ENCODE results near the gene KCNJ10.
"Not testable (repeated sequence)": the region's sequence is repeated elsewhere in the genome, so short reads cannot be mapped to it uniquely, and the experiment has no call there.

Gene KCNJ10

DNA sequence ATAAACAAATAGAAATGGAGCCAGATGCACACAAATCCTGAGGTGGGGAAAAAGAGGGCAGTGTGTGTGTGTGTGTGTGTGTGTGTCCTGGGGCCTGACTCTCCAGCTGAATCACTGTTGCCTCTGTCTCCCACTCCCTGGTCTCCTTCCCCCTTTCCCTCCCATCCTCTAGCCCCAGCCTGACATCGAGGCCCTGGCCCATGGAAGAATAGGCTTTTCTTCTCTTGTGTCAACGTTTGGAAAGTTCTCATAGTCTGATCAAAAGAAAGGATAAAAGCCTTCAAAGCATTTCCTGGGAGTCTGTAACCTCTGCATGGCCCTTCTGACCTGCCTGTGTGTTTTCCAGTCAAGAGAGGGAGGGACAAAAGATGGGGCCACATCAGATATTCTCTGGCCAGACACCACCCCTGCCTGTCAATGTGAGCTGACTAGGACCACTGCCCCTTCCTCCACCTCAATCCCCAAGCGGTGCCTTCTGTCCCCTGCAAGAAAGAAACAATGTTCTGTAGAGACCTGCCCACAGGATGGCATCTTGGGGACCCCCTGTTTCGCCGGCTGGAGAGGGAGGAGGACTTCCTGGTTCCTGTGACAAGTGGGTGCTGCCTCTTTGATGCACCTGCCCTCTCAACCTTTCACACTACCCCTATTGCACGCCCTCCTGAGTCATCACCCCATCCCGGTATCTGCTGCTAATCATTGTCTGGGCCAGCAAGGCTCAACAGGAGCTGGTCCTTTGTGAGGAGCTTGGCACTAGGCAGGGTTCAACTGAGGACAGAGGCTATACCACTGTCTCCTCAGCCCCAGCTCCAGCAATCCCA, 16.2 kb downstream of the KCNJ10 start:
- DNase-seq: no peak

DNA sequence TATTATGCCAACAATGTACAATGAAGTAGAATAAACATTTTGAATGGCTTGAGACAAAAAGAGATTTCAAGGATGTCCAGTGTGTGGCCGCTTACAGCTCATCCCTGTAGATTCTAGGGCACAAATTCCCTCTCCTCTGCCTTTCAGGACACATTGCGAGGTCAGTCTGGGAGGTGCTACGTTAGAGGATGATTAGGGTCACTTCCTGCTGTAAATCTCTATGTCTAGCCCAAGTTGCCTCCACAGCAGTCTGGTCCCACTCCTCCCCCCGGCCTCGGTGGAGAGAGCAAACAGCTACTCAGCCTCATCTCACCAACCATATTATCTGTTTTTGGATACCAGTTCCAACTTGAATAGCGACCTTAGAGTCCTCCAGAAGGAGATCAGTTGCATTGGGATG, 17.0 kb downstream of the KCNJ10 start:
- no peak for DNase-seq

DNA sequence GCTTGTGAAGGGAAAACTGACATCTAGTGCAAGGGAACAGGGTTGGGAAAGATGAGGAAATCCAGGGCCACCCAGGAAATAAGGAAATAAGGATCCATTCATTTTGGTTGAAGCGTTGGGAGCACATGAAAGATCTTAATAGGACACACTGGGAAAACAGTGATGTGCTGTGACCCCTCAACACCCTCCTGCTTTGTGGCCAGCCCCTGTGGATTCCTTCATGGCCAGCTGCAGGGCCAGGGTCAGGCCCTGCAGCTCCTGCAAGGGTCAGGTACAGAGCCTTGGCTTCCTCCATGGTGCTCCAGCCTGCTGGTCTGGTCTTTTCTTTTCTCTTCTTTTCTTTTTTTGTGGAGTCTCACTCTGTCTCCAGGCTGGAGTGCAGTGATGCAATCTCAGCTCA, 19.3 kb downstream of the KCNJ10 start:
- DNase-seq: no peak

DNA sequence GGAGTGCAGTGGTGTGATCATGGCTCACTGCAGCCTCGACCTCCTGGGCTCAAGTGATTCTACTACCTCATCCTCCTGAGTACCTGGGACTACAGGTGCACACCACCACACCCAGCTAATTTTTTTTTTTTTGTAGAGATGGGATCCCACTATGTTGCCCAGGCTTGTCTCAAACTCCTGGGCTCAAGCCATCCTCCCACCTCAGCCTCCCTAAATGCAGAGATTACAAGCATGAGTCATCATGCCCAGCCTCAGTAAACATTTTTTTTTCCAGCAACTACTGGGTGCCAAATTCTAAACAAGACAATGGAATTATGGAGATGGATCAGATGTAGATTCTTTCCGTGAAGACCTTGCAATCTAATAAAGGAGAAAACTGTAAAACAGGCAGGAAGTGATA, 19.8 kb downstream of the KCNJ10 start:
- DNase-seq: not testable (repeated sequence)

DNA sequence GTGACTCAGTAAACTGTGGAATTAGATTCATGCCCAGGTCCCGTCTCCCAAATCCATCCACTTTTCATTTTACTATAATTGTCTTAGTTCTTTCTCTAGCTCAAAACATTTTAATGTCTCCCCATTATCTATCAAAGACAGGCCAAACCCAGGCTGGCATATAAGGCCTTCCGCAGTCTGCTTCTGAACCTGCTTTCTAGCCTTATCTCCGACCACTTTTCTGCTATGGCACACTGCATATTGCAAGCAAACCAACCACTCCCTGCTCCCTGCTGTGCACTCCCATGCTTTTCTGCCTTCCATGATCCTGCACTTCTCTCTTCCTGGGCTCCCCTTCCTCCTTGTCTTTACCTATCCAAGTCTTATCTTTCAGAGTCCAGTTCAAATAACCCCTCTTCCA, 20.9 kb downstream of the KCNJ10 start:
- DNase-seq: no peak

DNA sequence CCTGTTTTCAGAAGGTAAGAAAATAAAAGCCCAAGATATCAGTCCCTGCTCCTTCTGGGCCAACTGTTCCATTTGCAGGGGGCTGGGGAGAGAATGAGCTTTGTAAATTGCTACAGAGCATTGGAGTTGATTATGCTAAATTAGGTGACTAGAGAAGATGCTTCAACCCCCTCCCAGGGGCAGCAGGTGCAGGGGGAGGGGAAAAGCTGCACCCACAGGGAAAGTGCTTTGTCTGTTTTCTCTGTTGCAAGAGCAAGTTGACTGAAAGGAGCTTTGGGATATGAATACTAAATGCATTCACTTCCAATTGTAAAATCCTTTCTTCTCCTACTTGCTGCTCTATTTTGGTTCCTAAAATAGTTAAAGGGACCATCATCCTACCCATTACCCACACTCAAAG, 21.6 kb downstream of the KCNJ10 start:
- DNase-seq: no peak

DNA sequence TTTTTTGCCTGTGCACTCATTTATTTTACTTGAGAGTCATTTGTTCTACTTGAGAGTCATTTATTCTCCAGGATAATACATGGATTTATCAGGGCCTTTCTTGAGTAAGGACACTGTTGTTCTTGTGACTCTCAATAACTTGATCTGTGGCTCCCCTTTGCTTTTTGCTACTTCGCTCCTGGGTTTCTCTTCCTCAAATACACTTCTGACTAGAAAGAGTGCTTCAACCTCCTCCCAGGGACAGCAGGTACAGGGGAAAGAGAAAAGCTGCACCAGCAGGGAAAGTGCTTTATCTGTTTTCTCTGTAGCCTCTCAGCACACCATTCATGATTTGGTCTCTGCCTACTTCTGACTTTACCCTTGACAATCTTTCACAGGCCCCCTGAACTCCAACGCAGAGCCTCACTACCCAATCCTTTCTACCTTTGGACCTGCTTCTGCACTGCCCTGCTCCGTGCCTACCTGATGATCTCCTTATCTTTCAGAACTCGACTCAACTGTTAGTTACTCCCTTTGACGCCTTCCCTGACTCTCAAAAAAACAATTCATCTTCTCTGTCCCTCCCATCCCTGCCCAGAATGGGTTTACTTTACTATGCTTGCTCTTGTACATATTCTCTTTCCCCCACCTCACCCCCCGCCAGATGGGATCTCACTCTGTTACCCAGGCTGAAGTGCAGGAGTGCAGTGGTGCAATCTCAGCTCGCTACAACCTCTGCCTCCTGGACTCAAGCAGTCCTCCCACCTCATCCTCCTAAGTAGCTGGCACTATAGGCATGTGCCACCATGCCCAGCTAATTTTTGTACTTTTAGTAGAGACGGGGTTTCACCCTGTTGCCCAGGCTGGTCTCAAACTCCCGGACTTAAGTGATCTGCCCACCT, 22.6 kb downstream of the KCNJ10 start:
- no peak for DNase-seq

DNA sequence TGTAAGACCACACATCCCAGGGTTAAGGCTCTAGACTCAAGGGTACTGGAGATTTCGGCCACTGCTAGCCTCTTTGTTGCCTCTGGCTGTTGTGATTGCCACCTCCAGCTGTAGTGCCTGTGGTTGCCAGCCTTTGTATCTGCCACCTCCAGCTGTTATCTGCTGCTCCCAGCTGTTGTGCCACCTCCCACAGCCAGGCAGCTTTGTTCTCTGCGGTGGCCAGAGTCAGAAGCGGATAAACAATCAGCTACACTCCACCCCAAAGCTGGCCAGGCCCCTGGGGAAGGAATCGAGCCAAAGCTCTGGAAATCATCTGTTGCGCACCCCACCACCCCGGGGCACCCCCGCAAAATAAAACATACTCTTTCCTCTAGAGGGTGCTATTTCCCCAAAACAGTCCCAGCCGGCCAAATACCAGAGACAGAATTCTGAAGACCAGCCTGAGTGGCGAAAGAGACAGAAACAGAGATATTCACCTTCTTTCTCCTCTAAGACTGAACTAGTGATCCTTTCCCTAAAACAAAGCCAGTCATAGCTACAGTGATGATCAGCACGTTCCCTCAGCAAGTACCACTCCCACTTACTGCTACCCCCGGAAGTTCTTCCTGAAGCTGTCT, 23.4 kb downstream of the KCNJ10 start:
- peak; percentile 65 for DNase-seq

DNA sequence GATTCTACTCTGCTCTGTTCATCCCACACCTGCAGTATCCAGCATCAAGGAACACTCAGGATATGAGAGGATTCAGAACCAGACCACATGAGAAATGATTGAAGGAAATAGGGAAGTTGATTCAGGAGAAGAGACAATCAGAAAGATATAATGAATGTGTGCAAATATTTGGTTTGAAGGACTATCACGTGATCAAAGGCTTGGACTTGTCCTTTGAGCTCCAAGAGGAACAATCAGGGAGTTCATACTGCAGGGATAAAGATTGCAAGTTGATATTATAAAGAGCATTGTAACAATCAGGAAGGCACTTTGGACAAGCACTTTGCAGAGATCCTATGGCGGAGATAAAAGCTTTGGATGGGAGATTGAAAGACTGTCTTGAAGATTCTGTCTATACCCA, 24.3 kb downstream of the KCNJ10 start:
- no peak for DNase-seq

DNA sequence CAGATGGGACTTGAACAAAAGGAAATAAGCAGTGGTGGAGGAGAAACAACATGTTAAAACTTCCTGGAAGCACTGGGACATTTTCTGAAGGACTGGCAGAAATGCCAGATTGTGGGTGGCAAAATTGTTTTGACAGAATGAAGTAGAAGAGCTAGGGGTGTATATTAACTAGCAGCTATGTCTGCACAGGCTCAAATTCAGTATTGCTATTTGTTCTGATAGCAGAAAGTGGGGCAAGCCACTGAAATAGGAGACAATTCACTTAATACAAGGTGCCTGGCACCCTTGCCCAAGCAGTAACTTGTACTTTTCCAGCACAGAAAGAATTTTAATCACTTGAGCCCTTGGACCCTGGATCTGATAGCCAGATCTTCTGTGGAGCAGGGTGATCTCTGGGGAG, 26.4 kb downstream of the KCNJ10 start:
- DNase-seq: no peak

DNA sequence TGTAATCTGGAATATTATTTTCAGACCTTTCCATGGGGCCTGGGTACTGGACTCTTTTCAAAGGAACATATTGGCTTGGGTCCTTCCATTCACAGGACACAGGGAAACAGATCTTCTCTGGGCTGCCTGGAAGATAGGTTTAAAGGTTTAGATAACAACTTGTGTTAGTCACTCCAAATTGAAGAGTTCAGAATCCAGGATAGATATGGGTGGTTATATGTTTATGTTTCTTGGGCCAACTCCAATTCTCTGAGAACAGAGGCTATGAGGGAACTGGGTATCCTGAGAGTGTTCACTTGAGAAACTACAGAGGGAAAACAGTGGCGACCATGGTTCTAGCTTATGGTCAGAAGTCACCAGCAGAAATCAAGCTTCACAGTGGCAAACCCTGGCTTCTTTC, 29.5 kb downstream of the KCNJ10 start:
- DNase-seq: no peak

DNA sequence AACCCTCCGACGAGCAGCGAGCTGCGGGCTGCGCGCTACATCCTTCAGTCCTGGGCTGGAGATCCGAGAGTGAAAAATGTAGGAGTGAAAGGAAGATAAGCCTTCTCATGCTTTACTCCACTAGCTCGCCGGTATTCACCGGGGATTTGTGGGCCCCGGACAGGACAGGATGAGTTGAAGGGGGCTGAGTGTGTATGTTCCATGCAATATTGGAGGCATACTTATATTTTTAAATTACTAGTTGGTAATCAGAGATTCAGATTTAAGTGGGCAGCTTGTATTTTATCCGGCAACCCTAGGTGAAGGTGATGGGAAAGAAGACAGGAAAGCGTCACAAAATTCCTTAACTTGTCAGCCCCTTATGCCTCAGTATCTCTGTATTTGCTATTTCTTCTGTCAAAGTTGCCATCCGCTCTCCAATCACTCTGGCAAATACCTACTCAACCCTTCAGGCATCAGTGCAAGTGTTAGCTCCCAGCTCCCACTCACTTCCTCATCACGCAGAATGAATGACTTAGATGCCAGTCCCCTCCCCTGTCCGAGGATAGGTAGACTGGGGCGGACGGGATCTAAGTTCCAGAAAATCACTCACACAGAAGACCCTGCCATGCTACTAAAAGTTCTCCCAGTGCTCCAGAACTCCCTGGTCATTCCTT, 37.7 kb downstream of the KCNJ10 start:
- no peak for DNase-seq

DNA sequence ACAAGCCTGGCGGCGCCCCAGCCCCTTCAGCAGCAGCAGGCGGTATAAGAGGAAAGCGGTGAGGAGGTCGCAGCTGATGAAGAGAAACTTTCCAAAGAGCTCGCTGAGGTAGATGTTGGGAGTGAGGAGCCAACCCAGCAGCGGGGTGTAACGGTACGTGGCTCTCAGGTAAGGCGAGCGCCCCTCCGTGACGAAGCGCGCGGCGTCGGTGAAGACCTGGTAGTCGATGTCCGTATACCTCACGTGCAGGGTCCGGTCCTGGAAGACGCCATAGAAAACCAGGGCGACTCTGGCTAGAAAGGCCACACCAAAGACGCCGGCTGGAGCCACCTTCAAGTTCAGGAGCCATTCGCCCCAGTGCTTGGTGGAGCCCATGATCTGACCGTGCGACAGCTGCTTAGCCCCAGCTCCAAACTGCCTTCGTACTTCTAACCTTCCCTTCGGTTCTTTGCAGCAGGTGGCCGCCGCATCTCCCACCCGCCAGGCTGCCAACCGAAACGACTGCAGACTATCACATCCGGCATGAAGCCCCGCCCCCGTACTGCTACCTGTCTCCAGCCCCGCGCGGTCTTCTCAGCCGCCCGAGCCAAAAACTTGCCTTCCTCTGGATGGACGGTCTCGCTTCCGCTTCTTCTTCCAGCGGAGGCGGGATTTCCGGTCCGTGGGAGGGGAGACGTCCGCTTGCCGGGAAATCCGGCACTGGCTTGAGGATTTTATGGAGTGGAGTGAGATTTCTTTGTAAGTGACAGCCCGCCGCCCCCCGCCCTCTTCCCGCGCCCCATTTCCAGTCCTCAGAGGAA, 38.4 kb downstream of the KCNJ10 start, which contains the start of gene PIGM:
Gene PIGM, minus strand, starts transcription at position 626 of the 800 bp plus-strand sequence. Its CDS starts 251 bp downstream, at position 375.
- peak; percentile 94 for DNase-seq

DNA sequence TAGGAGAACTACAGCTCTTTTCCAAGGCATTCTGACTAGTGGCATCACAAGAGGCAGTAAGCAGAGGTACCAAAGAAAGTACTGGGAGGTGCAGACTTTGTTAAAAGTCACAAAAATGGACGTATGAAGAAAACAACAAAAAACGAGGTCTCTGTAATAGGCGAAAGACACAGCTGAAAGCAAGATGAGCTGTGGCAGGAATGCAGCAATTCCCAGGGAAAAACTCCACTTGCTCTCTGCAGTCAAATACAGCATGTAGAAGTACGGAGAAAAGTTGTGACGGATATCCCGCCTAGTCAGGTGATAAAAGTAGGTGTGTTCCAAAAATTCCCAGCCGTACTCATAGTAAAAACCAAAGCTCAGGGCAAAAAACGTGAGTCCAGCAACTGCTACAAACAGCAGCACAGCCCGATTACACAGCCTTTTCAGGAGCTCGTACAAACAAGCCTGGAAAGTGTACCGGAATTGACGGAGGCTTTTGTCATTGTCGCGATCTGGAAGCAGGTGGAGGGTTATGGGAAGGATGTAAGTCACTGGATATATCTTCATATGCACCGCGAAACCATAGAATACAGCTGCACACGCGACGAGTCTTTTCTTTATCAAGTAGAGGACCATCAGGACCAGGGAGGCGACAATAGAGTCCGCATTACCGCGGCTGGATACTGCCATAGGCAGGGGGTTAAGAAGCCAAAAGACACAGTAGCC, 39.1 kb downstream of the KCNJ10 start:
- DNase-seq: no peak

DNA sequence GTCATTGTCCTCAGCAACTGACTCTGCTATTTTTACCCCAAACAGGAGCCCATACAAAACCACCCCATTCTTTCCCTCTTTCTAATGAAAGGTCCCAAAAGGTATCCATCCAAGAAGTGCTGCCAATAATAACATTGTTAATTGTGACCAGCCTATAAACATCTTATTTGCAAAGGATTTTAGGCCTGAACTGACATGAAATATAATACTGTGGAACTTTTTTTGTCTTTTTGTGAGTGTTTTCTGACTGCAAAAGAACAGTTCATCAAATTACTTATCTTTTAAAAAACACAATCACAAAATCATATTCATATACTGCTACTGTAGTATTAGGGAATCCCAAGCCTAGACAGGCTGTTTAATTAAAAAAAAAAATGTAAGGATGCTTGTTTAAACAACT, 41.5 kb downstream of the KCNJ10 start:
- DNase-seq: no peak

DNA sequence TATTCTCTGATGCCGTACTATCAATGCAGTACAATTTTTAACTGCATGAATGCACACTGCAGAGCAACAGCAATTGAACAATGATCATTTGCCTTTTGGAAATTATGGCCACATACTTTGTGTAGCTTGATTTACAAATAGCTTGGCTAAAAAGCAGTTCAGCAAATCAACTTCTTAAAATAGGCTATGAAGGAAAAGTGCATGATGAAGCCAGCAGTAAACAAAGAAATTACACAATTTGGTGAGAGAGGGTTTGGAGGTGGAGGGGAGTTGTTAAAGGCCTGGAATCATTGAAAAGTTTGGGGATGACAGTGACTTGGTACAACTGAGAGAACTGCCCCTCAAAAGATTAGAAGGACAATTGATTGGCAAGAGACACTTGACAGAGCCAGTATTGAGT, 44.6 kb downstream of the KCNJ10 start:
- no peak for DNase-seq

DNA sequence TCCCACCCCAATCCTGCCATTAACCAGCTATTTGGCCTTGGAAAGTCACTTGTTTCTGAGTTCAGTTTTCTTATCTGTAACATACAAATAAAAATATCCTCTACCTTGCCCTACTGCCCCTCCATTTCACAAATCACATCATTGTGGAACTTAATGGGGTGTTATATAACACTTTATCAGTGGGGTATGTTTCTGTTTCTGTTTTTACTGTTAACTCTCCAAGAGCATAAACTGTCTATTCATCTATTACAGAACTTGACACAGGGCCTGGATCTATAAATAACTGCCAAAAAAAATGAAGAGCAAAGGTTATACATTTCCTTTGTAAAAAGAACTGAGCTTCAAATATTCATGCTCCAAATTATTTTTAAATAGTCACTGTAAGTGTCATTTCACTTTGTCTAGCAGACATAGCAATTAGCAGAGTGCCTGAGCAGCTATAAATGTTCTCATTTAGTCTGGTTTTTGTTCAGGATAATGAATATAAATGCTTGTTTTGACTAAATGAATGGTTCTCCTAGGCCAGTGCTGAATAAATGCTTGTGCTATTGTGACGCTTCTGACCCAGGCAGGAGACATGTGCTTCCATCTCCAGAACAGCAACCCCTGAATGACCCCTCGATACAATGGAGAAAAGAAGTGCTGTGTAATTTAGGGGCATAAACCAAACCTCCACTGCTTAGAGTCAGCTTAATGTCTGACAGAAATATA, 45.6 kb downstream of the KCNJ10 start:
- no peak for DNase-seq

DNA sequence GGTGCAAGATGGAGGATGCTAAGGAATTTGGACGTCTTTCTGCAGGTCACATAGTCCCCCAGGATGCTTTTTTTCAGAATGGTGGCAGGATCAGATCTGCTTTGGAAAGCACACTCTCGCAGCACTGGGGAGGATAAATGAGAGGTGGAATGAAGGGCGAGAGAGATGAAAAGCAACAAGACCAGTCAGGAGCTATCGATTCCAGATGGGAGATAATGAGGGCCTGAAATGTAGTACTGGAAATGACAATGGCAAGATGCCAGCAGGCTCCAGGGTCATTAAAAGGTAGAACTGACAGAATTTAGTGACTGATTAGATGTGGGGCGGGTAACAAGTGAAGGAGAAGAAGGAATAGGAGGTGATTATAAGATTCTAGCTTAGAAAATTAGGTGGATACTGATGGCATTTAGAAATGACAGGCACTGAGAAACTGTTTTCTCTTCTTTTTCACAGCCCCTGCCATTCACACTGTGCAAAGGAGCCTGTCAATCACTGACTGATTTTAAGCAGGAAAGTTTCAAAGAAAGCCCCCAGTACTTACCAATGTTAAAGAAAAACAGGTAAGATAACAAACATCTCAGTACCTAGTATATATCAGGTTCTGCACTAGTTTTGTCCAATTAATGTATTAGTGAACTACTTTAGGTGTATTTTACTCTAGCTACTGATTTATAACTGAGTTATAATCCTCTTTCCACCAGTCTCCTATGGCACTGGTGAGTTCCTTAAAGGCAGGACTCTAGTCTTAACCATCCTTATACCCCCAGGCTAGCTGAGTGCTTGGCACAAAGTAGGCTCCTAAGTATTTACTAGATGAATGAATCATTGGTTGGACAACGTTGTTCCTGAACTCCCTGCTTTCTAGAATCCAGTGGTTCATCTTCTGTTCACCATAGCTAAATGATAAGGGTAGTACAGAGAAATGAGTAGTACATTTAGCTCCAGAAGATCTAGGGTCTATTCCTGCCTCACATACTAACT, 47.3 kb downstream of the KCNJ10 start:
- DNase-seq: no peak

DNA sequence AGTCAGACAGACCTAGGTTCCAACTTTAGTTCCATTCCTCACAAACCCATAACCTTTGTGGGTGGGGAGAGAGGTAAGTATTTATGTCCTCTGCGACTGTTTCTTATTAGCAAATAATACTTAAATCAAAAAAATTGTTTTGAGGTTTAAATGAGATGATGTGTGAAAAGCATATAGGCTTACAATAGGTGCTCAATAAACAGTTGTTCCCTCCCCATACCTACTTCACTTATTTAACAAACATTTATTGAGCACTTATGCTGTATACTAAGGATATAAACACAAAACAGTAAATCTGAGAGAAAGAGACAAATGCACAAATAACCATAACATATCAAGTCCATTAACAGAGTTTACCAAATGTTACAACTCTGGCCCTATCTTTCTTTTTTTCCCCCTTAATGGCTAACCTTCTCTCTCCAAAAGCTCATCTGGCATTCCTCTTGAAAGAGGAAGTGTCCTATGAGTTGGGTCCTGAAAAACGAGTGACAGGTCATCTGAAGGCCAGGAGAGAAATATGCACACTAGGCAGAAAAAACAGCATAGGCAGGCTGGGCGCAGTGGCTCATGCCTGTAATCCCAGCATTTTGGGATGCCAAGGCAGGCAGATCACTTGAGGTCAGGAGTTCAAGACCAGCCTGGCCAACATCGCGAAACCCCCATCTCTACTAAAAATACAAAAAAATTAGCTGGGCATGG, 48.4 kb downstream of the KCNJ10 start:
- no peak for DNase-seq
